Measurements from ENCODE around the gene TTYH2.

DNA sequence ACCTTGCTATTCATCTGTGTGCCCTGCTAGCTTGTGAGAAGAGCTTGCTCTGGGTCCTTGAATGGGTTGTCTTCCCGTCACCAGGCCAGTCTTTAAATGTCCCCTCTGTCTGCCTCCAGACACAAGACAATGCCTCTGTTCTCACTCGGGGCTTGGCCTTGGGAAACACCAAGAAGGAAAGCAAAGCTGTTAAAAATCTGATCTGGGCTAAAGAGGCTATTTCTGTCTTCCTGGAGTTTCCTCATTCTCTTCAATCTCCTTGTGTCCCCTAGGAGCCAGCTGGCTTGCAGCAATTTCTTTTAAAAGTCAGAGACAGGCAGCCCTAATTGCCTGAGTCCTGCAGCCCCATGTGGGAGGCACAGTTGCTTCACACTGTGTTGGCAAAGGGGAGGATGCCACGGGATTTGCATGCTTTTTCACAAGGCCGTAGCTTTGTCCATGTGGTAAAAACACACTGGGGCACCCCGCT is 63.2 kb downstream of the TTYH2 start:
- no peak for TF ChIP-seq CTCF (conservative IDR thresholded peaks at IDR 0.05)
- no peak for TF ChIP-seq ZFX (IDR thresholded peaks at IDR 0.05)

Measured in C4-2B (cell line).